ENCODE results near the gene AHDC1.
"Not testable (repeated sequence)": the region's sequence is repeated elsewhere in the genome, so short reads cannot be mapped to it uniquely, and the experiment has no call there.

Gene AHDC1

DNA sequence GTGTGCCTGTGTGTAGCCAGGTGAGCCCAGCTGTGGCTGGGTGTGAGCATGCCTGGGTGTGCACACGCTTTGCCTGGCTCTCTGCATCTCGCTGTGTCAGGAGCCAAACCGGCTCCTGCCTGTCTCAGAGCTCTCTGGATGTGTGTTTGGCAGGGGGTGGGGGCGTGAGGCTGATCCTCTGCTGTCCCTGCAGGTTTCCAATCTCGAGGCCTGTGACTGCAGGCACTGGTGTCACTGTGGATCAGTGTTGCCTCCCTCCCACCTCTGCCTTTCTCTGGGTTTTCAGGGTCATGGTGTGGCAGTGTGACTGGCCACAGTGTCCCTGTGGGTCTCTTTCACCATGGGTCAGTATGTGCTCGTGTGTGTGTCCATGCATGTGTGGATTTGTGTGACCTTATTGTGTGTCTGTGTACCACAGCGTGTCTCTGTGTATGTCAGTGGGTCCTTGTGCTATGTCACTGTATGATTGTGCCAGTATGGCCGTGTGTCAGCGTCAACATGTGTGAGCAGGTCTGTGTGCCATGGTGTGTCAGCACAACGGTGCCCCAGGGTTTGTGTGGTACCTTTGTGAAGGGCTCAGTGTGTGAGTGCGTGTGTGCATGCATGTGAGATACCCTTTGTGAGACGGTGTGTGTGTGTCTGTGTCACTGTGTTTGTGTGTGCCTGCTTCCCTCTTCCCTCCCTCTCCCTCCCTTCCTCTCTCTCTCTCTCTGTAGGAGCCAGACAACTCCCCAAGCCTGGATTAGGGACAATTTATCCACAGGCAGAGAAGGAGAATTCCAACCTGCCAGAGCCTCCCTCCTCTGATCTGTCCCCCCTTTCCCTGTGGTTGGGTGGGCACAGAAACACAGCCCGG, 43.4 kb downstream of the AHDC1 start:
- DNase-seq, result no peak
- in situ Hi-C loops (cut with HindIII; ENCODE audit: low pct_ligation_motif_present, low pct_unique_long_range_greater_than_20kb, low sequenced_read_pairs), result no loop called here

DNA sequence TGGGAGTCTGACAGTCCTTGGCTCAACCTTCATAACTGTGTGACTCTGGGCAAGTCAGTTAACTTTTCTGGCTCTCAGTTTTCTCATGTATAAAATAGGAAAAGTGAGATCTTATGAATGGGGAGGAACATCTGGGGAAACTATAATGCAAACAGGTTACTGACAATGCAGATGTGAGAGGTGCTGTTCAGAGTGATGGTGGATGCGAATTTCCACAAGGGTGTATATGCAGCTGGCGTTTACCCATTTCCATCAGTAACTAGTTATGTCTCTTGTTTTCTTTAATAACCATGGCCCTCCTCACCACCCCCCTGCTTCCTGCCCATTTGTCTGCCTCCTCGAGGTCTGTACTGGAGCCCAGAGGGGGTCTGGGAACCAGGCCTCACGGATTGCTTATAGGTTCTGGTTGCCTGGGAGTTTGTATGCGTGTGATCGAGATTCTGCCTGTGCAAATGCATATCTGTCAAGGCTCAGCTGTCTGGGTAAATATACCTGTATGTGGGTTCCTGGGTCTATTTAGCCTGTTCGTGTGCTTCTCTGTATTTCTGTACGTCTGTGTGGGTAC, 44.4 kb downstream of the AHDC1 start:
- no peak for DNase-seq
- in situ Hi-C loops (cut with HindIII; ENCODE audit: low pct_ligation_motif_present, low pct_unique_long_range_greater_than_20kb, low sequenced_read_pairs), result no loop called here

DNA sequence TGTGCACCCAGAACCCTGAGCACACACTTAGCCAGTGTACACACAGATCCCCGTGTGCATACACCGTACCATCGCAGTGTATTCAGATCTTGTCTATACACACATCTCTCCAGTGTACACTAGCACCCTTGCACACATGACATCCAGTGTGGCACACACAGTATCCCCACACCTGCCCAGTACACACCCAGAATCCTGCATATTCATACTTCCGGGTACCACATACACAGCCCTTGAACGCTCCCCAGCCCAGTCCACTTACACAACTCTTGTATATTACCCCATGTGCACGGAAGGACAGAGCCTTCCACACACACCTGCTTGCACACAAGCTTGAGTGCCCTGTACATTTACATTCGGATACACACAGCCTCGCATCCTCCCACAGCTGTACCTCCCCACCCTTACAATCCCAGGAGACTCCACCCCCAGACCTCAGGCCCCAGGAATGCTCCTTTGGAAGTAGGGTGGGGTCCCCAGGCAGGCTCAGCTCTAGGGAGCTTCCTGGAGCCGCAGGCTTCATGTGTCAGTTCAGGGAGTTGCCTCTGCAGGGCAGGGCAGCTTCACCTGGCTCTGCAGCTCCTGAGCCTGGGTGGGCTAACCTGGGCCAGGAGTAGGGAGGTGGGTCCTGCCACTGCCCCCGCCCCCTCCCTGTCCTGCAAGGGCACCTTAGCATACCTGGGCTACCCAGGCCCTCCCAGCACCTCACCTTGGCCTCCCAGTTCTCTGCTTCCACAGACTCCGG, 46.2 kb downstream of the AHDC1 start:
- no peak for DNase-seq
- in situ Hi-C loops (cut with HindIII; ENCODE audit: low pct_ligation_motif_present, low pct_unique_long_range_greater_than_20kb, low sequenced_read_pairs), result no loop called here

DNA sequence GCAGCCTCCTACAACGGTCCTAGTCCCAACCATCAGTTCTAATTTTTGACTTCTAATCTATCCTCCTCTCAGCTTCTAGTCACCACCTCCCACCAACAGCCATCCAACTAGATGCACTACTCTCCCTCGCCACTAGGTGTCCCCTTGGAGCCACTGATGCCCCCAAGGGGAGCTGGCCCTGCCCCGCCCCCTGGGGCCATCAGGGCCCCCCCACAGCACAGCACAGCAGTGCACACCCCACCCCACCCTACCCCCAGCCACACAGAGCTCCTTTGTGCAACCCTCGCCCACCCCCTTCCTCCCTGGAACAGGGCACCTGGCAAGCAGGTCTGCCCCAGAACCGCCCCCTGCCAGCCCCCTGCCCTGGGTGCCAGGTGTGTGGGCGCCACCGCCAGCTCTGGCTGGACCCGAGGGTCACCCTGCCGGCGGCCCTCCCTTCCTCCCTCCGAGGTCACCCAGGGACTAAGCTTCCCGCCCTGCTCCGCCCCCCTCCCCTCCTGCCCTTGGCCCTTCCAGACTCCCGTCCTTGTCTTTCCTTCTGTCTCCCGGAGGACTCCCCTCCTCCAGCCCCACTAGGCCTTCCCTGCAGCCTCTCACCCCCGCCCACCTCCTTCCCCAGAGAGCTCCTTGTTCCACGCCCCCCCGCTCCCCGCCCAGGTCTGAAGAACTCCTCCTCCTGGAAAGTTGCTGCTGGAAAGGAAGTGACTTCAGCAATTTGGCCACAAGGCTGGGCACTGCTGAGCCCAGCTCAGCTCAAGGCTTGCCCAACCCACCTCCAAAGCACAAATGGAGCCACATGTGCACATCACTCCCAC, 47.0 kb downstream of the AHDC1 start:
- in situ Hi-C loops (cut with HindIII; ENCODE audit: low pct_ligation_motif_present, low pct_unique_long_range_greater_than_20kb, low sequenced_read_pairs), result no loop called here
- peak; percentile 93 for DNase-seq

DNA sequence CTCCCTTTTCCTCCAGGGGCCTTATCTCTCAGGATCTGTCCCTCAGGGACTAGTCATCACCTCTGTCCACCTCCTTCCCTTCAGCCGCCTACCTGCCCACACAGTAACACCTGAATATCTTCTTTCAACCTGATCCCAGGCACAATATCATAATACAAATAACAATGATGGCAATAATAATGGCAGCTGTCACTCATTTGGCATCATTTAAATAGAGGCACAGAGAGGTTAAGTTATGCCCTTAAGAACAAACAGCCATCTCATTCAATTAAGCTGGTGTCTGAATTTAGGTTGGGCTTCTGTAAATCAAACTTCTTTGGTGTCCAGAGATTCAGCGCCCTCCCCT, 47.5 kb downstream of the AHDC1 start:
- no peak for DNase-seq
- in situ Hi-C loops (cut with HindIII; ENCODE audit: low pct_ligation_motif_present, low pct_unique_long_range_greater_than_20kb, low sequenced_read_pairs), result no loop called here

DNA sequence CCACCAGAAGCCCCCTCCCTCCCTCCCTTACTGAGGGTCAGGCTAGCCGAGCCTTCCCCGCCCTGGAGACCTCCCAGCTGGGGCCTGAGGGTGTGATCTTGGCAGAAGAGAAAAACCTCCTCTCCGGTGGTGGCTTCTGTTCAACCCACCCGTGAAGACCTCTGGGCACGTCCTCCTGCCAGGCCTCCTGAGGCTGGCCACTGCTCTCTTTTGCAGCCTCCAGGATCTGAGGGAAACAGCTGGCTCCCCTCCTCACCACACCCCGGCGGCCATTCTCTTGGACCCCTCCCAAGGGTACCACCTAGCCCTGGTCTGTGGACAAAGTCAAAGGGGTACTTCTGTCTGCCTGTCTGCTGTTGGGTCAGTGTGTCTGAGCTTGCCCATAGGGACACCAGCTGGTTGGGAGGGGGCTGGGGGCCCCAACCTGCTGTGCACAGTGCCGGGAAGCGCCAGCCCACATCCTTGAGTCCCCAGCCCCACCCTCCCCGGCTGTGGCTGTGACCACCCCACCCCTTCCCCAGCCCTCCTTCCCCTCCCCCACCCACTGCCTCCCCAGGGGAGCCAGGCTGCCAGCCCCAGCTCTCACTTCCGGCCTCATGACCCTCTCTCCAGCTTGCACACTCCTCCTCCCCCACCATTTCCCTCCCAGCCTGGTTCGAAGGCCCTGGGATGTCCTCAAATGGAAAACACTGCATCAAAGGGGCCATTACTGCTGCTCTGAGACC, 48.1 kb downstream of the AHDC1 start:
- DNase-seq, result no peak
- in situ Hi-C loops (cut with HindIII; ENCODE audit: low pct_ligation_motif_present, low pct_unique_long_range_greater_than_20kb, low sequenced_read_pairs), result no loop called here

DNA sequence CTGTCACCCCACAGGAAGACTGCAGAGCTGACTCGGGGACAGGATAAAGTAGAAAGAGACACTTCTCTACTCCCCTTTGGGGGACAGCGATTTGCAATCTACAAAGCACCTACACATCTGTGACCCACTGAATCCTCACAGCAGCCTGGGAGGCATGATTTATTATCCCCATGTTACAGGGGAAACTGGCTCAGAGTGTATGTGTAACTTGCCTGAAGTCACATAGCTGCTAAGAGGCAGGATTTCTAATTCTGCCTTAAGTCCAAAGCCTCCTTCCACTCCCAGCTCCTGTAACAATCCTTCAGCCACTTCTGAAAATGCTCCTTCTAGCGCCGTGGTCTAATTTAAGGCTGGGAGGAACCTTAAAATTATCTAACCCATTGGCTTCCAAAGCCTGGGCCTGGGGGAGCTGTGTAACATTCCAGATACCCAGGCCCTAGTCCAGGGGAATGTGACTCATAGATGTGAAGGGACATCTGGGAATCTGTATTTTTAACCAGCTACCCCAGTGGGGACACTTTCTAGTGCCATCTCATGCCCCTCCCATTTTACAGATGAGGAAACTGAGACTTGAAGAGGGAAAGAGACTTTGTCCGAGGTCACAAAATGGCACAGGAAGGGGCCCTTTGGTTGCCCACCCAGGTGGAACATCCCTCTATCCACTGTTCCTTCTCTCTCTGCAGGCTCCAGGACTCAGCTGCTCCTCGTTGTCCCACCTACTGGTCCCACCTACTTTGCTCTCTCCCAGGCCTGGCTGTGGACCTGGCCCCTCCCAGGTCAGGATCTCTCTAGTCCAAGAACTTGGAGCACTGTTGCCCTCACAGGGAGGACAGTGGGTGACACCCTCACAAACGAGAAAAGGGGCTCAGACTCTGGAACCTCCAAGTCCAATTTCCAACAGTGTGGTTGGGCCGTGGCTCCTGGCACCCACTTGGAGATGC, 48.9 kb downstream of the AHDC1 start:
- no peak for DNase-seq
- in situ Hi-C loops (cut with HindIII; ENCODE audit: low pct_ligation_motif_present, low pct_unique_long_range_greater_than_20kb, low sequenced_read_pairs), result no loop called here

DNA sequence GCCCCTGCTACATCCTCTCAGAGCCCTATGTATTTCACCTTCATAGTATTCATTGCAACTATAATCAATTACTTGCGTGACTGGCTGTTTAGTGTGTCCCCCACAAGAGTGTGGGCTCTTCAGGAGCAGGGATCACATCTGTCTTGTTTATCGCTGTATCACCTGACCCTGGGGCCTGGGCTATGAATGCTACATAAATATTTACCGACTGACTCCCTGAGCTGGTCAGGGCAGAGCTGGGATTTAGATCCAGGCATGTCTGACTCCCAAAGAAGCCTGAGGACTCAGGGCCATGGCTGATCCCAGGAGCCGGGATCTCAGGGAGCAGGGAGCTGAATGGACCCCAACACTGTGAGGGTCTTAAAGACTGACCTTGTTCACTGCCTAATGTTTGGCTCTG, 49.7 kb downstream of the AHDC1 start:
- no peak for DNase-seq
- in situ Hi-C loops (cut with HindIII; ENCODE audit: low pct_ligation_motif_present, low pct_unique_long_range_greater_than_20kb, low sequenced_read_pairs), result no loop called here

DNA sequence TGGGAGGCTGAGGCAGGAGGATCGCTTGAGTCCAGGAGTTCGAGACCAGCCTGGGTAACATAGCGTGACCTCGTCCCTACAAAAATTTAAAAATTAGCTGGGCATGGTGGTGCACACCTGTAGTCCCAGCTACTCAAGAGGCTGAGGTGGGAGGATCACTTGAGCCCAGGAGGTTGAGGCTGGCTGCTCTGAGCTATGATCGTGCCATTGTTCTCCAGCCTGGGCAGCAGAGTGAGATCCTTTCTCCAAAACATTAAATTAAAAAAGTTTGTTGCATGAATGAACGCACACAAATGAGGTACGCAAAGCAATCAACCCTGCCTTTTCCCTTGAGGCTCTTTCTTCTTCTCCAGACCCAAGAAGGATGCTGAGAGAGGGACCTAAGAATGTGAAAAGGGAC, 50.1 kb downstream of the AHDC1 start:
- DNase-seq; in situ Hi-C loops (cut with HindIII; ENCODE audit: low pct_ligation_motif_present, low pct_unique_long_range_greater_than_20kb, low sequenced_read_pairs): not testable (repeated sequence)

DNA sequence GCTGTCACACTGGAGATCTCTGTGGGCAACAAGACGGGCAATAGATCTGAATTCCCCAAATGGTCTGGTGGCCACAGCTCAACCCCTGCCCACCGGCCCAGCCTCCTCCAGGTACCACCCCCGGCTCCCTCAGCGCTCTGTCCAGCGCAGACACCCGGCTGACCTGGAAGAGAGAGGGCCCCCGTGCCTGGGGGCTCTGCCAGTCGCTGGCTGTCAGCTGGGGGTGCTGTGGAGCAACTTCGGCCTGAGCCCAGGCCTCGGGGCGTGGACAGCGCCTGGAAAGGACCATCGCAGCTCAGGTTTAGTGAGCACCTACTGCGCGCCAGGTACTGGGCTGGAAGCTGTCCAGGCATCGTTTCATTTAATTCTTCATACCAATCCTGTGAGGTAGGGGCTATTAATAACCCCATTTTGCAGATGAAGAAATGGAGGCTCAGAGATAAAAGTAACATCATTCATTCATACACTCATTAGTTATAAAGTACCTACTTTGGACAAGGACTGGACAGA, 51.0 kb downstream of the AHDC1 start:
- no peak for DNase-seq
- in situ Hi-C loops (cut with HindIII; ENCODE audit: low pct_ligation_motif_present, low pct_unique_long_range_greater_than_20kb, low sequenced_read_pairs), result no loop called here

DNA sequence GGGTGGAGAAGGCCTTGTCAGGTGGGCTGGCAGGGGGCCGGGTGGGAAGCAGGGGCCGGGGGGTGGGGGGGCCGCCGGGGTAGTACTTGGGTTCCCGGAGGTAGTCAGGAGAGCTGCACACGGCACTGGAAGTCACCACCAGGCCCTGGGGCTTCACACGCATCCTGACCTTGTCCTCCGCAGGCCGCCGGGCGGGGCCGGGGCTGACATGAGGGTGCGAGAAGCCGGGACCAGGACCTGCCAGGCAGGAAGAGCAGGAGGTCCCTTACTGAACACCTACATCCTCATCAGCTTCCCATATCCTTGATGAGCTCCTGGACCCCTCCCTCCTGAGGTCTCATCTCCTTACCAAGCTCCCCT, 52.0 kb downstream of the AHDC1 start:
- in situ Hi-C loops (cut with HindIII; ENCODE audit: low pct_ligation_motif_present, low pct_unique_long_range_greater_than_20kb, low sequenced_read_pairs), result no loop called here
- DNase-seq, result no peak

DNA sequence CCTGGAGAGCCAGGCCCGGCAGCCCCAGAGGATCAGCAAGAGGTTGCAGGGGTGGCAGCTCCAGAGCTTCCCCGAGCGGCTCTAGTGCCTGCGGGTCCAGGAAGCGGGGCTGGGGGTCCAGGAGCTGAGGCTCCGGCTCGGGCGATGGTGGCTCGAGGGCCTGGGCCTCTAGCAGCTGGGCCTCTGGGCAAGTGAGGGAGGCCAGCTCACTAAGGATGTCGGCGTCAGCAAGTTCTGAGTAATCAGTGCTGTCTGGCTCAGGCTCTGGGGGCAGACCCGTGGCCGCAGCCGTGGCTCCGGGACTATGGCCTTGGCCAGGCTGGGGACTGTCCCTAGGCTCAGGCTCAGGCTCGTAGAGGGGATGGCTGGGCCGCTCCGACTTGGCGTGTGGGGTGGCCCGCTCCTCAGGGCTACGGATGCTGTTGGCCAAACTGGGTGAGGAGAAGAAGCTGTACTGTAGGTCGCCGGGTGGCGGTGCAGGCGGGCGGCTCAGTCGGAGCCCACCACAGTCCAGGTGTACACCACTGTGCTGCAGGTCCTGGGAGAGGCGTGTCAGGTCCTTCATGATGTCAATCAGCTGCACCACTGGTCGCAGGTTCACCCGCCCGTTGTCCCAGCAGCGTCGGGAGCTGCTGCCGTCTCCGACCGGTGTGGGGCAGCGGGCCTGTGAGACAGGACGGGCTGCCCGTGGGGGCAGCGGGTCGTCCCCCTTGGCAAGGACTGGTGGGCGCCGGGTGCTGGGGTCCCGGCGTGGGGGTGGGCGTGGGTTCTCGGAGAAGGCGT, 52.6 kb downstream of the AHDC1 start:
- in situ Hi-C loops (cut with HindIII; ENCODE audit: low pct_ligation_motif_present, low pct_unique_long_range_greater_than_20kb, low sequenced_read_pairs), result no loop called here
- DNase-seq, result no peak

DNA sequence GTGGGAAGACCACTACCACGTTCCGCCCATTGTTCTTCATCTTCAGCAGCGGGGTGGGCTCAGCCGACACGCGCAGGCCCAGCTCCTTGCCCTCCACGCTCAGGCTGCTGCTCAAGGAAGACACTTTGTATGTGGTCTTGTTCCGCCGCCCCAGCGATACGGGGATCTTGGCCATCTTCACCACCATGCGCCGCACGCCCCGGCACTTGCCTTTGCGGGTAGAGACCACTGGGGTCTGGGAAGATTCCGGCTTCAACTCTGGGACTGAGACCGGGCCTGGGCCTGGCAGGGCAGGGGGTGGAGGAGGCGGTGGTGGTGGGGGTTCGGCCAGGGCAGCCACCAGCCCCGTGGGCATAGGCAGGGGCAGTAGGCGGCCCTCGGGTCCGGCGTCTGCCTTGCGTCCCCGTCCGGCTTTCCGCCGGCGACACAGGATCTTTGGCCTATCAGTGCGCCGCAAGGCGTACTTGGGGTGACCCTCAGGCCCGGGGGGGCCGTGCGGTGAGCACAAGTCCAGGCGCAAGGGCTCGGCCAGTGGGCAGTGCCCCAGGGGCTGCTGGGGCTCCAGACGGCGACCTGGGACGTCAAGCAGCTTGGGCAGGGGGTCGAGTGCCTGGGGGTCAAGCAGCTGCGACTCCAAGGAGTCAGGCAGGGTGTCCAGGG, 53.3 kb downstream of the AHDC1 start:
- no peak for DNase-seq
- in situ Hi-C loops (cut with HindIII; ENCODE audit: low pct_ligation_motif_present, low pct_unique_long_range_greater_than_20kb, low sequenced_read_pairs), result no loop called here

DNA sequence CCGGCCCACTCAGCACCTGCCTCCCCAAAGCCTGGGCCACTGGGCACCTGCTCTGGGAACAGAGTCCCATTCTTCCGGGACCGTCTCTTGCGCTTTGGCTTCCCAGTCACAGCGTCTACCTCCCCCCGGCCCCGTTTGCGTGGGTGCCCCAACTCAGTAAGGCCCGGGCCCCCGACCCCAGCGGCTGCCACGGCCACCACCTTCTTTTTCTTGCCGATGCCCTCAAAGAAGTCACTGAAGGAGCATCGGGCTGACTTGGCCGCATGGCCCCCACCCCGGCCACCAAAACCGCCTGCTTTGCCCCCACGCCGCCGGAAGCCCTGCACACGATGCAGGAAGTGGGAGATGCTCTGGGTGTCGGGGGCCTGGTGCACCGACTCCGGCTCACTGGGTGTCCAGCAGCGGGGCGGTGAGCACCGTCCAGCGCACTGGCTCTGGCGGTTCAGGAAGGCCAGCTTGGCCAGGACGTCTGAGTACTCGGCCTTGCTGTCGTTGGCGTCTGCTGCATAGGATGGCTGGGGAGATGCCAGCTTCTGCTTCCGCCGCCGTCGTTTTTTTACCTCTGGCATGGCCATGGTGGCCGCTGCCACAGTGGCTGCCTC, 54.0 kb downstream of the AHDC1 start:
- DNase-seq, result no peak
- in situ Hi-C loops (cut with HindIII; ENCODE audit: low pct_ligation_motif_present, low pct_unique_long_range_greater_than_20kb, low sequenced_read_pairs), result no loop called here

DNA sequence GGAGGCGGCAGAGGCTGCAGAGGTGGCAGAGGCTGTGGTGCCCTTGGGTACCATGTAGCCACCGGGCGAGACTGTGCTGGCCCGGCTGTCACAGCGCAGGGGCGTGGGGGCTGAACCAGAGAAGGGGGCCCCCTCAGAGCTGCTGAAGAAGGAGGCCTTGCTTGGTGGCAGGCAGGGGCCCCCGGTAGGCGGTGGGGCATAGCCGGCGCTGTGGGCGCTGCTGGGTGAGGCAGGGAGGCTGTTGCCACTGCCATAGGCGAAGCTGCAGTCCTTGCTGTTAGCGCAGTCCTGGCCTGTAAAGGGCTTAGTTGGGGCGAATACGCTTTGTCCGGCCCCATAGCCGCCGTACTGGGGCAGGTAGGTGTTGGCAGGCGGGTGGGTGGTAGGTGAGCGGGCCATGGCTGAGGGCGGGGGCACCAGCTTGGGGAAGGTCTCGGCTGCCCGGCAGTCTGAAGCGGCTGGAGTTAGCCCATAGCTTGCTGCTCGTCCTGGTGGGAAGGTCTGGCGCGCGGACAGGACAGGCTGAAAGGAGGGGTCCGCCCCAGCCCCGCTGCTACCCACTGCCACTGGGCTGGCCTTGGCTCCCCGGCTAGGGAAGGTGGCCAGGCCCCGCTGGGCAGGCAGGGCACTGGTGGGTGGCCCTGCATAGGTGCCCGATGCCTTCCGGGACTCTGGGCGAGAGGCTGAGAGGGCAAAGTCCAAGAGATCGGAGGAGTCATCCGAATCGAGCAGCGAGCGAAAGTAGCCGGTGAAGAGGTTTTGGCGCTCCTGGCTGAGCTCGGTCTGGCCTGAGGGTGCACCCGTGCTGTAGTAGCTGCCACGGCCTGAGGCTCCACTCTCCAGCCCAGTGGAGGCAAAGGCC, 54.9 kb downstream of the AHDC1 start:
- DNase-seq, result no peak

More for the DNA sequence above, 54.9 kb downstream of the AHDC1 start:
- in situ Hi-C loops (cut with HindIII; ENCODE audit: low pct_ligation_motif_present, low pct_unique_long_range_greater_than_20kb, low sequenced_read_pairs), result no loop called here
